ENCODE measurements around the gene HNRNPA1. TPM values are rescaled to one million over a fixed set of nuclear protein-coding genes. Genes with fewer than 3 reads are reported as not detected.

HNRNPA1 gene
- total and polyA plus RNA-seq, 2 of the 4 experiments (the other 2 are of a cell fraction) = 747 to 1,409 TPM

- peak overlapping the region; percentile 63 to 68; a peak in 3 of 4 replicates for H4K8ac ChIP-seq (ENCODE audit: low read depth in 2 of 2, low read length in 2 of 2)
- ChIA-PET CTCF (interaction anchor here (1.4 kb wide), 1 partner anchor 63 kb away, joined by 3 read pairs; no protein-coding TSS in a partner anchor), POLR2A (ENCODE audit: unreplicated experiment) (interaction anchor here (0.5 to 1.0 kb wide), 2 partner anchors 12 to 28 kb away, joined by 3 read pairs; no protein-coding TSS in a partner anchor)
- H3K79me1 ChIP-seq (ENCODE audit: low read depth in 1 of 2, low read length in 2 of 2) = peaks cover 0 to 32% of the 10 kb centered on the region in 2 experiments; a peak in 3 of 4 replicates
- no peak for DNase-seq
- peak overlapping the region; percentile 80 for H3K4me2 ChIP-seq (ENCODE audit: low read depth, low read length)
- H3K9ac ChIP-seq (ENCODE audit: low read depth, low read length) = peak overlapping the region; percentile 82
- in situ Hi-C loops (cut with MboI; ENCODE audit: low sequenced_read_pairs) (loop anchor here (5.0 kb wide), 1 partner anchor 52 kb away; no protein-coding TSS in a partner anchor), dilution Hi-C loops (cut with HindIII; ENCODE audit: low sequenced_read_pairs, unreplicated experiment) (no loop called here), intact Hi-C loops (cut with micrococcal nuclease) (loop anchor here (2.0 kb wide), 2 partner anchors 20 to 56 kb away; no protein-coding TSS in a partner anchor)
- no peak overlapping the region for H2BK15ac ChIP-seq (ENCODE audit: low read depth, low read length)
- ATAC-seq (ENCODE audit: low read depth) = no peak
- no peaks in the 10 kb centered on the region for H3K9me1 ChIP-seq (ENCODE audit: insufficient read depth, low read length)
- no peak overlapping the region for H2BK20ac ChIP-seq (ENCODE audit: low read depth, low read length)
- H4K91ac ChIP-seq (ENCODE audit: insufficient read depth, low read depth, low read length) = peak overlapping the region; percentile 78
- H3K4me1 ChIP-seq (ENCODE audit: control insufficient read depth, insufficient read depth, low read length) = peaks cover 3% of the 10 kb centered on the region
- H3K9me3 ChIP-seq (ENCODE audit: control insufficient read depth, insufficient read depth, low read length) = no peaks in the 10 kb centered on the region
- peak overlapping the region; percentile 78 for H2BK5ac ChIP-seq (ENCODE audit: low read depth, low read length, poor library complexity, severe bottlenecking)
- peak overlapping the region; percentile 81 for H3K27ac ChIP-seq (ENCODE audit: insufficient read depth, low read length)
- H2AK9ac ChIP-seq (replicated peaks; ENCODE audit: low read depth, low read length, poor library complexity) = peak overlapping the region; percentile 85
- H3K14ac ChIP-seq (replicated peaks; ENCODE audit: low read depth, low read length) = peak overlapping the region; percentile 74
- peak overlapping the region; percentile 67 for H2AK5ac ChIP-seq (ENCODE audit: low read depth, low read length)
- TSS peak; percentile 66 for BruUV-seq (replicated peaks)
- H4K20me1 ChIP-seq (ENCODE audit: insufficient read depth, low read length) = peaks cover 44% of the 10 kb centered on the region
- no peaks in the 10 kb centered on the region for H3K27me3 ChIP-seq (ENCODE audit: control insufficient read depth, insufficient read depth, low read length)
- H4K5ac ChIP-seq (ENCODE audit: low read depth, low read length) = peak overlapping the region; percentile 59
- peaks cover 23% of the 10 kb centered on the region for H3K36me3 ChIP-seq (ENCODE audit: control insufficient read depth, insufficient read depth, low read length)
- TF ChIP-seq POLR2A (IDR thresholded peaks at IDR 0.05; ENCODE audit: low read depth, low read length) (no peak), USF2 (IDR thresholded peaks at IDR 0.05; ENCODE audit: low read depth, low read length) (no peak), RAD21 (IDR thresholded peaks at IDR 0.05; ENCODE audit: low read length) (no peak)
- peak overlapping the region; percentile 87 for H3K4ac ChIP-seq (ENCODE audit: low read depth, low read length)
- H3K23ac ChIP-seq (ENCODE audit: low read depth, low read length) = peak overlapping the region; percentile 97
- peak overlapping the region; percentile 68 for H3K56ac ChIP-seq (ENCODE audit: extremely low read depth, insufficient read depth, low read length)
- peak overlapping the region; percentile 40; the same call in 1 of the 2 replicates for H2BK120ac ChIP-seq (ENCODE audit: low read depth, low read length)
- H3K18ac ChIP-seq (ENCODE audit: low read depth, low read length) = peak overlapping the region; percentile 38
- WGBS, 2 experiments (ENCODE audit: extremely low coverage in 2 of 2, insufficient read length in 1 of 2) = no CpG with 5 or more reads among the region's 19 CpGs
- peak overlapping the region; percentile 57 for H3K4me3 ChIP-seq (ENCODE audit: insufficient read depth, low read depth, low read length)
- peak overlapping the region; percentile 83 for H2AFZ ChIP-seq (replicated peaks; ENCODE audit: low read length, poor library complexity)
These were observed 1.3 kb upstream of the HNRNPA1 start for GRCh38 chr12:54279227-54279631.

Data from IMR-90 (cell line).